Heart left ventricle (tissue), 13 donors: ENCODE data around the gene PPP1R26.

Experiments used
- CTCF ChIP-seq, 12 donors: fragments of 200-600 bp; sonication (generic) in 4 of 12; IDR thresholded peaks; one replicate each; pipeline versions ENCODE4 v1.5.0 to v1.8.0; 2018 to 2022; ENCODE audit warnings: antibody characterized with exemption in 12 of 12, mild to moderate bottlenecking in 5 of 12
- POLR2A ChIP-seq, 2 donors: fragments of 450-650 bp; IDR thresholded peaks; one replicate each; pipeline ENCODE4 v1.6.1; 2017; ENCODE audit warnings: antibody characterized with exemption in 2 of 2, mild to moderate bottlenecking in 2 of 2, moderate library complexity in 2 of 2
- donor health status: ischemic (EF 13 %, LVEDD 7.1; RV severe dilation, severe dysfunction).
- donor health status: DM: no; HTN: yes; CAD: no.
- donor health status: DM: no; HTN: no; CAD: no.
- donor health status: ischemic (EF 25% LVEDD 6.9; RV normal size, moderate dysfunction).
- donor health status: ischemic (EF 25% LVEDD 5.7; RV mildly dilated, moderate dysfunction).
- donor health status: ischemic (EF 35%, LVEDD 5.7; RV mildly dilated, moderate dysfunction).
- donor health status: nonischemic (EF 11% LVEDD 7.7; RV severe dilation, severe dysfunction).
- donor health status: DM: yes; HTN: yes; CAD: no.
- donor health status: PGD.
- donor health status: ischemic (EF 29% LVEDD 5.4; RV normal size, mild dysfunction).
- donor health status: nonischemic (EF 23%, LVEDD 6.1; RV moderate dilation, normal function).

GRCh38 chr9:135487281-135488012, 7.9 kb downstream of the PPP1R26 start:
- no peak for TF ChIP-seq CTCF (IDR thresholded peaks at IDR 0.05)
- no peak for TF ChIP-seq POLR2A (IDR thresholded peaks at IDR 0.05)
